MCF 10A (cell line): Measurements from ENCODE around the gene SUSD1. TPM values are rescaled to one million over a fixed set of nuclear protein-coding genes. Genes with fewer than 3 reads are reported as not detected.

Experiments
- BruUV-seq: library from RNA; stranded (reverse); fragments of 400-500 nt; replicated peaks from 2 replicates; lab custom pipeline; 2021; lab: Mats Ljungman, UMichigan
- CTCF ChIA-PET: fragments of 300-600 bp; sonication (Branson Sonifier 250); formaldehyde crosslinking; extraction: SDS; loops from one replicate; lab custom pipeline; 2021; ENCODE audit warnings: antibody characterized with exemption, inconsistent platforms; lab: Yijun Ruan, JAX
- POLR2A ChIA-PET: fragments of 300-600, 350-650 bp; sonication (Branson Sonifier 250); formaldehyde crosslinking; extraction: SDS; loops from one replicate; lab custom pipeline; 2020; ENCODE audit warnings: antibody characterized with exemption, inconsistent platforms; lab: Yijun Ruan, JAX
- DNase-seq: peaks from one replicate; pipeline ENCODE4 v3.0.0-alpha.2; 2018; ENCODE audit not compliant: unreplicated experiment
- H3K27ac Mint-ChIP-seq: one replicate; pipeline ENCODE4 v1.8.0; 2022; ENCODE audit warnings: mild to moderate bottlenecking, low read depth, mixed read lengths; ENCODE audit not compliant: unreplicated experiment
- H3K27me3 Mint-ChIP-seq: one replicate; pipeline ENCODE4 v1.8.0; 2022; ENCODE audit warnings: mixed read lengths; ENCODE audit not compliant: insufficient read depth, unreplicated experiment
- H3K36me3 Mint-ChIP-seq: one replicate; pipeline ENCODE4 v1.8.0; 2022; ENCODE audit warnings: mild to moderate bottlenecking, moderate library complexity, mixed read lengths; ENCODE audit not compliant: insufficient read depth, unreplicated experiment
- H3K4me1 Mint-ChIP-seq: one replicate; pipeline ENCODE4 v1.8.0; 2022; ENCODE audit warnings: mixed read lengths; ENCODE audit not compliant: insufficient read depth, unreplicated experiment
- H3K4me3 Mint-ChIP-seq: one replicate; pipeline ENCODE4 v1.8.0; 2022; ENCODE audit warnings: mild to moderate bottlenecking, moderate library complexity, mixed read lengths; ENCODE audit not compliant: unreplicated experiment
- H3K9me3 Mint-ChIP-seq: one replicate; pipeline ENCODE4 v1.8.0; 2022; ENCODE audit warnings: mixed read lengths; ENCODE audit not compliant: unreplicated experiment
- CTCF ChIP-seq: fragments of 200-600 bp; IDR thresholded peaks from one replicate; pipeline ENCODE4 v1.8.0; 2022; ENCODE audit warnings: antibody characterized with exemption, mild to moderate bottlenecking; ENCODE audit not compliant: unreplicated experiment
- intact Hi-C: fragments of 100-400 bp; cut with micrococcal nuclease; formaldehyde crosslinking; loops from 2 replicates; pipeline ENCODE4 v1.14.1; 2022
- total RNA-seq: library from RNA; stranded (reverse); gene quantifications from 2 replicates; pipeline ENCODE4 v1.2.3, GENCODE V29; 2022

SUSD1 gene
- total RNA-seq, 1 experiment from 2014 or later, result 2.0 TPM

GRCh38 chr9:112094948-112095681 lies 80.0 kb downstream of the SUSD1 start:
- Mint-ChIP-seq H3K27me3 (no peaks in the 10 kb centered on the region), H3K4me3 (no peak overlapping the region), H3K4me1 (no peaks in the 10 kb centered on the region), H3K36me3 (no peaks in the 10 kb centered on the region), H3K27ac (no peak overlapping the region), H3K9me3 (no peaks in the 10 kb centered on the region)
- DNase-seq, result no peak
- CTCF ChIA-PET, result interaction anchor here (0.6 to 6.5 kb wide), 5 partner anchors 266 to 725 kb away, joined by 3 to 65 read pairs (median 3); no protein-coding TSS in a partner anchor
- BruUV-seq, result no TSS peak
- intact Hi-C loops, result no loop called here
- POLR2A ChIA-PET, result interaction anchor here (0.6 to 0.8 kb wide), 2 partner anchors 259 to 334 kb away, joined by 3 to 6 read pairs; no protein-coding TSS in a partner anchor
- TF ChIP-seq CTCF, result no peak

DNA sequence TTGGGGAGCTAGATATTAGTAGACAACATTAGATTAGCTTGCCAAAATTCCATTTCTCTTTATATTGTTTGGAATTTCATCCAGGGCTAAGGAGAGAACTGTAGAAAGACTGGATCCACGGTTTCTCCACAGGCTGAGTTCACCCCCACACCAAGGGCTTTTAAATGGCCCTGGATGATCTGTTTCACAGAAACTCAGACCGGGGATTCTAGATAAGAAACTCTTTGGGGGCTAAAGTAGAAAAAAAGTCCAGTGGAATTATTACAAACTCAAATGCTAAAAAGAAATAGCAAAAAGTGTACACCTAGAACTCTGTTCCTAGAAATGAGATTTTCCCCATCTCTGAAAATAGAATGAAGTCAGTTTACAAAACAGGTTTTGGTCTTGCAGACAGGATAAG lies 80.9 kb downstream of the SUSD1 start:
- Mint-ChIP-seq H3K9me3 (no peaks in the 10 kb centered on the region), H3K4me3 (no peak overlapping the region), H3K36me3 (no peaks in the 10 kb centered on the region), H3K4me1 (no peaks in the 10 kb centered on the region), H3K27ac (no peak overlapping the region), H3K27me3 (no peaks in the 10 kb centered on the region)
- intact Hi-C loops, result no loop called here
- DNase-seq, result no peak
- CTCF ChIA-PET, result interaction anchor here (0.7 to 1.4 kb wide), 6 partner anchors 14 to 726 kb away, joined by 3 to 8 read pairs (median 3); no protein-coding TSS in a partner anchor
- POLR2A ChIA-PET, result interaction anchor here (0.7 to 1.1 kb wide), 2 partner anchors 9 to 138 kb away, joined by 3 to 4 read pairs; no protein-coding TSS in a partner anchor
- no TSS peak for BruUV-seq
- TF ChIP-seq CTCF, result no peak

DNA sequence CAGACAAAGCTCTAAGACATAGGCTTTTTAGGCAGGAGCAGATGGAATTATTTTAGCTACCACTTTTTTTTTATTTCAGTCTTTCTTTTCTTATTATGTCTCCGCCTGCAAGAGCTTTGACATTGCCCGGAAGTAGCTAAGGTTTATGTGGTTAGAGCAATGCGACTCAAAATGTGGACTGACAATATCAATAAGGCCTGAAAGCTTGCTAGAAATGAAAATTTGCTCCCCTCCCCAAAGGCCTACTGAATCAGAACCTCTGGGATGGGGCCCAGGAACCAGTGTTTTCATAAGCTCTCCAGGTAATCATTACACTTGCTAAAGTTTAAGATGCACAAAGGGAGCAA lies 81.3 kb downstream of the SUSD1 start:
- no peak overlapping the region for H3K4me3 Mint-ChIP-seq
- BruUV-seq, result no TSS peak

More for the DNA sequence above, 81.3 kb downstream of the SUSD1 start:
- ChIA-PET POLR2A (interaction anchor here (0.6 to 1.1 kb wide), 3 partner anchors 9 to 477 kb away, joined by 3 to 4 read pairs (median 3); no protein-coding TSS in a partner anchor), CTCF (interaction anchor here (0.7 to 1.4 kb wide), 10 partner anchors 10 to 726 kb away, joined by 3 to 8 read pairs (median 3); no protein-coding TSS in a partner anchor)
- no peak for TF ChIP-seq CTCF
- Mint-ChIP-seq H3K36me3 (no peaks in the 10 kb centered on the region), H3K27me3 (no peaks in the 10 kb centered on the region), H3K4me1 (no peaks in the 10 kb centered on the region), H3K9me3 (no peaks in the 10 kb centered on the region), H3K27ac (no peak overlapping the region)
- DNase-seq, result no peak
- intact Hi-C loops, result no loop called here
